Keratinocyte (primary cell): ENCODE data around the gene SPECC1L. TPM values are rescaled to one million over a fixed set of nuclear protein-coding genes. Genes with fewer than 3 reads are reported as not detected.
"Not testable (repeated sequence)": the region's sequence is repeated elsewhere in the genome, so short reads cannot be mapped to it uniquely, and the experiment has no call there.

Experiments used
- DNase-seq: peaks from one replicate; pipeline ENCODE4 v3.0.0-alpha.2; 2011; ENCODE audit warnings: low read depth, missing footprints, low spot score
- FAIRE-seq: peaks from 2 replicates; lab custom pipeline; 2011; peaks lifted over from hg19 to GRCh38; lab: Jason Lieb, UNC
- H2AFZ ChIP-seq: 2 replicates; pipeline ENCODE4 v1.6.0; 2012; ENCODE audit warnings: low read length, control low read depth, inconsistent platforms; ENCODE audit not compliant: control insufficient read depth
- H3K27ac ChIP-seq: 2 replicates; pipeline ENCODE4 v1.5.1; 2011; ENCODE audit warnings: low read length; ENCODE audit not compliant: control insufficient read depth, insufficient read depth
- H3K27me3 ChIP-seq: 3 replicates; pipeline ENCODE4 v1.6.0; 2011; ENCODE audit warnings: low read length; ENCODE audit not compliant: control insufficient read depth, insufficient read depth; ENCODE audit errors: extremely low read depth
- H3K36me3 ChIP-seq, 2 experiments: 2 replicates in 1 of 2; 3 replicates in 1 of 2; pipeline ENCODE4 v1.5.1; 2011; ENCODE audit warnings: low read length in 2 of 2, mild to moderate bottlenecking in 1 of 2; ENCODE audit not compliant: control insufficient read depth in 2 of 2, insufficient read depth in 2 of 2; ENCODE audit errors: extremely low read depth in 1 of 2
- H3K4me1 ChIP-seq: 3 replicates; pipeline ENCODE4 v1.5.1; 2011; ENCODE audit warnings: low read length; ENCODE audit not compliant: control insufficient read depth, insufficient read depth; ENCODE audit errors: extremely low read depth
- H3K4me2 ChIP-seq: 3 replicates; pipeline ENCODE4 v1.6.0; 2011; ENCODE audit warnings: low read depth, low read length; ENCODE audit not compliant: control insufficient read depth, insufficient read depth; ENCODE audit errors: extremely low read depth
- H3K4me3 ChIP-seq, 3 experiments: fragments of 200-600 bp in 1 of 3; sonication (generic) in 1 of 3; 2 replicates in 2 of 3; 3 replicates in 1 of 3; pipeline ENCODE4 v1.5.1; 2011 to 2016; ENCODE audit warnings: low read length in 3 of 3, mild to moderate bottlenecking in 3 of 3, control low read depth in 2 of 3, inconsistent platforms in 1 of 3, low read depth in 1 of 3, mixed read lengths in 1 of 3, mixed run types in 1 of 3, moderate library complexity in 1 of 3; ENCODE audit not compliant: control insufficient read depth in 2 of 3, insufficient read depth in 2 of 3; ENCODE audit errors: extremely low read depth in 1 of 3
- H3K79me2 ChIP-seq: 2 replicates; pipeline ENCODE4 v1.6.0; 2012; ENCODE audit warnings: low read length; ENCODE audit not compliant: control insufficient read depth, insufficient read depth
- H3K9ac ChIP-seq: 3 replicates; pipeline ENCODE4 v1.6.0; 2011; ENCODE audit warnings: low read length; ENCODE audit not compliant: control insufficient read depth, insufficient read depth; ENCODE audit errors: extremely low read depth
- H3K9me1 ChIP-seq: 3 replicates; pipeline ENCODE4 v1.6.0; 2011; ENCODE audit warnings: low read length; ENCODE audit not compliant: control insufficient read depth, insufficient read depth; ENCODE audit errors: extremely low read depth
- H3K9me3 ChIP-seq: 2 replicates; pipeline ENCODE4 v1.5.1; 2012; ENCODE audit warnings: low read depth, low read length; ENCODE audit not compliant: control insufficient read depth
- H4K20me1 ChIP-seq: 3 replicates; pipeline ENCODE4 v1.6.0; 2011; ENCODE audit warnings: low read length; ENCODE audit not compliant: control insufficient read depth, insufficient read depth; ENCODE audit errors: extremely low read depth
- CTCF ChIP-seq, 3 experiments: IDR thresholded peaks in 1 of 3; conservative IDR thresholded peaks in 1 of 3; optimal IDR thresholded peaks in 1 of 3; 2 replicates in 2 of 3; 3 replicates in 1 of 3; pipeline versions ENCODE3 to v1.5.1; 2011; ENCODE audit warnings: low read length in 3 of 3, mild to moderate bottlenecking in 3 of 3, moderate library complexity in 2 of 3, control low read depth in 1 of 3, inconsistent platforms in 1 of 3; ENCODE audit not compliant: insufficient read depth in 2 of 3; ENCODE audit errors: extremely low read depth in 1 of 3
- EZH2 ChIP-seq: IDR thresholded peaks from one replicate; pipeline ENCODE4 v1.6.1; 2012; ENCODE audit warnings: inconsistent platforms, mild to moderate bottlenecking, low read length, moderate library complexity
- dilution Hi-C: fragments of 300-500 bp; cut with MboI; formaldehyde crosslinking; loops from one replicate; pipeline ENCODE4 v1.7.0; 2020; ENCODE audit warnings: low sequenced_read_pairs; ENCODE audit not compliant: extremely low pct_ligation_motif_present
- polyA plus RNA-seq, 5 experiments: library from polyadenylated mRNA; depleted of rRNA in 3 of 5; stranded (reverse) in 3 of 5; stranded (forward) in 1 of 5; unstranded in 1 of 5; fragments of >200 nt; gene quantifications; 1 replicate in 1 of 5; 2 replicates in 3 of 5; 3 replicates in 1 of 5; pipeline versions ENCODE4 v1.2.1 to v1.2.3, GENCODE V29; 2011 to 2012; ENCODE audit warnings: missing spikeins in 2 of 5, low read depth in 1 of 5, low replicate concordance in 1 of 5

SPECC1L gene
- polyA plus RNA-seq, 1 donor (not counting 4 experiments of a cell fraction or from before 2014, with no cell fraction given), result 19.3 TPM

- no peaks in the 10 kb centered on the region for H3K9me1 ChIP-seq
- no peak overlapping the region for H3K4me3 ChIP-seq
- H3K27me3 ChIP-seq, result no peaks in the 10 kb centered on the region
- H4K20me1 ChIP-seq, result no peaks in the 10 kb centered on the region
- no peak for FAIRE-seq
- TF ChIP-seq CTCF (optimal IDR thresholded peaks at IDR 0.05 in 1 of 3, IDR thresholded peaks at IDR 0.05 in 1 of 3, conservative IDR thresholded peaks at IDR 0.05 in 1 of 3; ENCODE audit: extremely low read depth in 1 of 3, insufficient read depth in 2 of 3, low read length in 3 of 3) (no peak), EZH2 (no peak)
- H3K36me3 ChIP-seq, result no peaks in the 10 kb centered on the region
- H3K4me1 ChIP-seq, result no peaks in the 10 kb centered on the region
- H2AFZ ChIP-seq, result no peak overlapping the region
- H3K4me2 ChIP-seq, result no peak overlapping the region
- no peak overlapping the region for H3K9ac ChIP-seq
- dilution Hi-C loops, result no loop called here
- H3K27ac ChIP-seq, result no peak overlapping the region
- H3K9me3 ChIP-seq, result no peaks in the 10 kb centered on the region
- no peak for DNase-seq
- no peaks in the 10 kb centered on the region for H3K79me2 ChIP-seq
Observed at GRCh38 chr22:24235315-24235714, 35.3 kb upstream of the SPECC1L start.

GRCh38 chr22:24236656-24237055, 34.0 kb upstream of the SPECC1L start:
- H3K27me3 ChIP-seq, result no peaks in the 10 kb centered on the region
- H3K9ac ChIP-seq, result no peak overlapping the region
- no peak overlapping the region for H3K4me3 ChIP-seq
- DNase-seq (no peak), FAIRE-seq (no peak)
- no peak overlapping the region for H2AFZ ChIP-seq
- no peak overlapping the region for H3K27ac ChIP-seq
- no peaks in the 10 kb centered on the region for H3K9me3 ChIP-seq
- no peak overlapping the region for H3K4me2 ChIP-seq
- dilution Hi-C loops, result no loop called here
- H3K36me3 ChIP-seq, result no peaks in the 10 kb centered on the region
- TF ChIP-seq CTCF (optimal IDR thresholded peaks at IDR 0.05 in 1 of 3, IDR thresholded peaks at IDR 0.05 in 1 of 3, conservative IDR thresholded peaks at IDR 0.05 in 1 of 3; ENCODE audit: extremely low read depth in 1 of 3, insufficient read depth in 2 of 3, low read length in 3 of 3) (no peak), EZH2 (no peak)
- H3K9me1 ChIP-seq, result no peaks in the 10 kb centered on the region
- no peaks in the 10 kb centered on the region for H3K79me2 ChIP-seq
- no peaks in the 10 kb centered on the region for H3K4me1 ChIP-seq
- H4K20me1 ChIP-seq, result no peaks in the 10 kb centered on the region

- H3K27ac ChIP-seq, H3K9me1 ChIP-seq, H3K4me3 ChIP-seq, DNase-seq, H4K20me1 ChIP-seq, H3K9ac ChIP-seq, H3K27me3 ChIP-seq, H3K9me3 ChIP-seq, FAIRE-seq, H3K4me1 ChIP-seq, H3K4me2 ChIP-seq, H3K36me3 ChIP-seq, H2AFZ ChIP-seq, H3K79me2 ChIP-seq, dilution Hi-C loops: not testable (repeated sequence)
Observed at GRCh38 chr22:24238101-24238694, 32.4 kb upstream of the SPECC1L start.
